SK-N-SH (cell line): ENCODE results near the gene POU6F1. TPM values are rescaled to one million over a fixed set of nuclear protein-coding genes. Genes with fewer than 3 reads are reported as not detected.

Experiments
- CTCF ChIA-PET: fragments of 300-600, 350-600 bp; formaldehyde crosslinking; extraction: SDS; loops from one replicate; lab custom pipeline; 2021; lab: Yijun Ruan, JAX
- POLR2A ChIA-PET: fragments of 350-600 bp; sonication (Branson Sonifier 250); formaldehyde crosslinking; extraction: SDS; loops from one replicate; lab custom pipeline; 2020; ENCODE audit warnings: antibody characterized with exemption, inconsistent platforms; lab: Yijun Ruan, JAX
- DNase-seq: peaks from one replicate; pipeline ENCODE4 v3.0.0; 2012
- H2AFZ ChIP-seq: fragments of 200-600 bp; sonication (generic); 2 replicates; pipeline ENCODE4 v1.8.1; 2016; ENCODE audit warnings: antibody characterized with exemption, mild to moderate bottlenecking, low read depth
- H3F3A ChIP-seq: fragments of 200-600 bp; sonication (generic); replicated peaks from 2 replicates; pipeline ENCODE3; 2016; ENCODE audit warnings: antibody characterized with exemption, mild to moderate bottlenecking; ENCODE audit not compliant: insufficient read depth
- H3K27ac ChIP-seq, 2 experiments: fragments of 200-500 bp in 1 of 2; fragments of 200-600 bp in 1 of 2; sonication (Bioruptor generic) in 1 of 2; sonication (generic), shearing (Covaris generic) in 1 of 2; 2 replicates each; pipeline versions ENCODE4 v1.5.1 to v1.6.1; 2014 to 2016; ENCODE audit warnings: low read depth in 2 of 2, inconsistent platforms in 1 of 2, low read length in 1 of 2, mild to moderate bottlenecking in 1 of 2, mixed read lengths in 1 of 2
- H3K27me3 ChIP-seq: fragments of 200-600 bp; sonication (generic), shearing (Covaris generic); 2 replicates; pipeline ENCODE4 v1.6.1; 2016; ENCODE audit warnings: mixed run types; ENCODE audit not compliant: insufficient read depth
- H3K36me3 ChIP-seq, 2 experiments: fragments of 200-500 bp in 1 of 2; fragments of 200-600 bp in 1 of 2; sonication (Bioruptor generic) in 1 of 2; sonication (generic) in 1 of 2; replicated peaks in 1 of 2; 2 replicates each; pipeline versions ENCODE3 to v1.5.1; 2014 to 2016; ENCODE audit warnings: low read length in 1 of 2, mild to moderate bottlenecking in 1 of 2; ENCODE audit not compliant: insufficient read depth in 2 of 2, control insufficient read depth in 1 of 2
- H3K4me1 ChIP-seq, 2 experiments: fragments of 200-500 bp in 1 of 2; fragments of 200-600 bp in 1 of 2; sonication (Bioruptor generic) in 1 of 2; sonication (generic), shearing (Covaris generic) in 1 of 2; 2 replicates each; pipeline versions ENCODE4 v1.5.1 to v1.6.1; 2014 to 2016; ENCODE audit warnings: low read depth in 1 of 2, low read length in 1 of 2, mixed run types in 1 of 2; ENCODE audit not compliant: insufficient read depth in 2 of 2, control insufficient read depth in 1 of 2
- H3K4me2 ChIP-seq: fragments of 200-600 bp; sonication (generic), shearing (Covaris generic); 2 replicates; pipeline ENCODE4 v1.6.1; 2017; ENCODE audit warnings: mixed run types
- H3K4me3 ChIP-seq, 2 experiments: fragments of 200-500 bp in 1 of 2; fragments of 200-600 bp in 1 of 2; sonication (Bioruptor generic) in 1 of 2; sonication (generic), shearing (Covaris generic) in 1 of 2; 2 replicates each; pipeline versions ENCODE4 v1.5.1 to v1.8.1; 2014 to 2016; ENCODE audit warnings: low read depth in 2 of 2, inconsistent platforms in 1 of 2, low read length in 1 of 2, mild to moderate bottlenecking in 1 of 2, mixed read lengths in 1 of 2, moderate library complexity in 1 of 2
- H3K79me2 ChIP-seq: fragments of 200-600 bp; sonication (generic); 2 replicates; pipeline ENCODE4 v1.8.1; 2017; ENCODE audit warnings: mild to moderate bottlenecking; ENCODE audit not compliant: insufficient read depth
- H3K9ac ChIP-seq: fragments of 200-600 bp; sonication (generic); 2 replicates; pipeline ENCODE4 v1.6.1; 2017; ENCODE audit warnings: mixed run types
- H3K9me2 ChIP-seq: fragments of 200-600 bp; sonication (generic); 2 replicates; pipeline ENCODE4 v1.6.1; 2017; ENCODE audit warnings: mixed run types
- H3K9me3 ChIP-seq: fragments of 200-600 bp; sonication (generic); 2 replicates; pipeline ENCODE4 v1.6.1; 2017; ENCODE audit warnings: mixed run types, mild to moderate bottlenecking, moderate library complexity
- H4K20me1 ChIP-seq: fragments of 200-600 bp; sonication (generic); 2 replicates; pipeline ENCODE4 v1.6.1; 2017; ENCODE audit warnings: mild to moderate bottlenecking, mixed run types; ENCODE audit not compliant: insufficient read depth
- EP300 ChIP-seq, 2 experiments: IDR thresholded peaks; 2 replicates each; pipeline versions ENCODE4 v1.4.0 to v1.6.1; 2012; ENCODE audit warnings: borderline replicate concordance in 1 of 2, low read depth in 1 of 2, low read length in 1 of 2
- FOXJ3 ChIP-seq: sonication (generic); formaldehyde crosslinking; IDR thresholded peaks from 2 replicates; pipeline ENCODE4 v1.5.1; 2020; ENCODE audit warnings: mild to moderate bottlenecking, missing genetic modification reagents
- GABPA ChIP-seq: IDR thresholded peaks from 2 replicates; pipeline ENCODE4 v1.4.0; 2012; ENCODE audit warnings: low read depth, mild to moderate bottlenecking
- GATA2 ChIP-seq: sonication (generic); formaldehyde crosslinking; IDR thresholded peaks from 2 replicates; pipeline ENCODE4 v1.5.0; 2020; ENCODE audit warnings: mild to moderate bottlenecking, missing genetic modification reagents
- MEF2A ChIP-seq: IDR thresholded peaks from 2 replicates; pipeline ENCODE4 v1.4.0; 2012; ENCODE audit warnings: low read depth, borderline replicate concordance
- NRF1 ChIP-seq: IDR thresholded peaks from 2 replicates; pipeline ENCODE4 v1.6.1; 2012; ENCODE audit warnings: low read depth, mild to moderate bottlenecking, low read length
- RAD21 ChIP-seq: IDR thresholded peaks from 2 replicates; pipeline ENCODE4 v1.6.1; 2012; ENCODE audit warnings: mild to moderate bottlenecking, low read length
- RCOR1 ChIP-seq: fragments of 150-350 bp; IDR thresholded peaks from 2 replicates; pipeline ENCODE4 v1.6.1; 2017; ENCODE audit warnings: antibody characterized with exemption, low read length
- REST ChIP-seq: IDR thresholded peaks from 2 replicates; pipeline ENCODE4 v1.6.1; 2012; ENCODE audit warnings: mild to moderate bottlenecking, low read depth, low read length, moderate library complexity
- RFX5 ChIP-seq: IDR thresholded peaks from 2 replicates; pipeline ENCODE4 v1.6.1; 2012; ENCODE audit warnings: mild to moderate bottlenecking, improper control_type of control experiment, low read length
- SMC3 ChIP-seq: IDR thresholded peaks from 2 replicates; pipeline ENCODE4 v1.6.1; 2012; ENCODE audit warnings: low read depth, low read length, improper control_type of control experiment
- USF2 ChIP-seq: fragments of 150-350 bp; IDR thresholded peaks from 2 replicates; pipeline ENCODE4 v1.6.1; 2017; ENCODE audit warnings: antibody characterized with exemption, low read length, low read depth, borderline replicate concordance
- WGBS: methylation state at CpG from one replicate; pipeline ENCODE4 v1.1.6; 2017; ENCODE audit warnings: low lambda C conversion rate; 5-methylcytosine and 5-hydroxymethylcytosine counted together
- polyA plus RNA-seq, 3 experiments: library from polyadenylated mRNA; depleted of rRNA; stranded (reverse); fragments of >200 nt; gene quantifications; 2 replicates each; pipeline ENCODE4 v1.2.3, GENCODE V29; 2012

POU6F1 gene
- polyA plus RNA-seq, 1 of the 3 experiments (the other 2 are of a cell fraction), result 1.9 TPM

GRCh38 chr12:51265024-51265423 is 47.2 kb upstream of the POU6F1 start:
- DNase-seq, result no peak
- no peaks in the 10 kb centered on the region for H3K9me2 ChIP-seq
- POLR2A ChIA-PET, result no interaction called here
- 0 out of 2 replicates have a peak, but pooled peaks cover 3% of the 10 kb centered on the region for H4K20me1 ChIP-seq
- no peaks in the 10 kb centered on the region for H3K27me3 ChIP-seq
- no peak overlapping the region for H3K27ac ChIP-seq
- H3K79me2 ChIP-seq, result peaks cover 15% of the 10 kb centered on the region
- CTCF ChIA-PET, result no interaction called here
- peaks cover 0 to 5% of the 10 kb centered on the region in 2 experiments; a peak in 1 of 4 replicates for H3K4me1 ChIP-seq
- no peak overlapping the region for H2AFZ ChIP-seq
- TF ChIP-seq RAD21 (no peak), RFX5 (no peak), REST (no peak), EP300 (IDR thresholded peaks at IDR 0.05; ENCODE audit: borderline replicate concordance in 1 of 2, low read depth in 1 of 2, low read length in 1 of 2) (no peak), SMC3 (no peak), GABPA (no peak), FOXJ3 (CRISPR knock-in tag) (no peak), RCOR1 (no peak), MEF2A (no peak), NRF1 (no peak)
- peaks cover 7% of the 10 kb centered on the region for H3F3A ChIP-seq
- H3K9ac ChIP-seq, result no peak overlapping the region
- no peak overlapping the region for H3K4me3 ChIP-seq
- H3K9me3 ChIP-seq, result no peaks in the 10 kb centered on the region
- no peaks in the 10 kb centered on the region for H3K36me3 ChIP-seq
- no peak overlapping the region for H3K4me2 ChIP-seq

GRCh38 chr12:51264297-51264696 is 46.4 kb upstream of the POU6F1 start:
- no peak overlapping the region for H3K4me2 ChIP-seq
- no peaks in the 10 kb centered on the region for H3K9me3 ChIP-seq
- peaks cover 15% of the 10 kb centered on the region for H3K79me2 ChIP-seq
- no peaks in the 10 kb centered on the region for H3K36me3 ChIP-seq
- no peaks in the 10 kb centered on the region for H3K27me3 ChIP-seq
- CTCF ChIA-PET, result no interaction called here
- H3F3A ChIP-seq, result peaks cover 7% of the 10 kb centered on the region
- TF ChIP-seq GATA2 (CRISPR knock-in tag) (no peak), EP300 (IDR thresholded peaks at IDR 0.05; ENCODE audit: borderline replicate concordance in 1 of 2, low read depth in 1 of 2, low read length in 1 of 2) (no peak), GABPA (no peak), USF2 (no peak)
- TF ChIP-seq, all 33 proteins: peak for 0
- no peaks in the 10 kb centered on the region for H3K9me2 ChIP-seq
- no peak overlapping the region for H3K4me3 ChIP-seq
- no peak overlapping the region for H3K27ac ChIP-seq
- DNase-seq, result no peak
- no peak overlapping the region for H3K9ac ChIP-seq
- H4K20me1 ChIP-seq, result 0 out of 2 replicates have a peak, but pooled peaks cover 3% of the 10 kb centered on the region
- WGBS, result 91% methylated on average over 5 of the region's 5 CpGs
- H3K4me1 ChIP-seq, result peaks cover 0 to 5% of the 10 kb centered on the region in 2 experiments; a peak in 1 of 4 replicates
- POLR2A ChIA-PET, result no interaction called here
- no peak overlapping the region for H2AFZ ChIP-seq
